ENCODE results near the gene PIAS4.

The PIAS4 gene

GRCh38 chr19:4088975-4089374 lies 81.4 kb downstream of the PIAS4 start:
- TF ChIP-seq CTCF (conservative IDR thresholded peaks at IDR 0.05; ENCODE audit: low read length) = no peak
- no peak overlapping the region for H3K4me3 ChIP-seq (ENCODE audit: low read length)
- no peak for DNase-seq (ENCODE audit: low read depth)

All from AG10803 (cell line).